CD4-positive, alpha-beta T cell (primary cell): Measurements from ENCODE around the gene PRKG1. TPM values are rescaled to one million over a fixed set of nuclear protein-coding genes. Genes with fewer than 3 reads are reported as not detected.

Source experiments
- ATAC-seq: fragments of 200-7000 bp; cut with Tn5 transposase; one replicate; pipeline ENCODE4 v1.10.0; 2022; ENCODE audit warnings: mild to moderate bottlenecking; ENCODE audit not compliant: poor library complexity
- CTCF ChIA-PET: fragments of 350-600 bp; sonication (Branson Sonifier 250); formaldehyde crosslinking; loops from one replicate; lab custom pipeline; 2021; ENCODE audit warnings: antibody characterized with exemption, inconsistent platforms; lab: Charles Lee
- POLR2A ChIA-PET: fragments of 350-600 bp; sonication (Branson Sonifier 250); formaldehyde crosslinking; loops from one replicate; lab custom pipeline; 2021; ENCODE audit warnings: antibody characterized with exemption, inconsistent platforms; lab: Charles Lee
- DNase-seq, 14 experiments: peaks; one replicate each; pipeline ENCODE4 v3.0.0-alpha.2; 2013 to 2020; ENCODE audit warnings: mixed read lengths in 2 of 14
- H3K27ac ChIP-seq, 2 donors: one replicate each; pipeline versions ENCODE4 v1.5.1 to v1.7.0; 2013; ENCODE audit warnings: low read length in 2 of 2, low read depth in 1 of 2, mild to moderate bottlenecking in 1 of 2
- H3K27me3 ChIP-seq, 2 experiments: 1 replicate in 1 of 2; 2 replicates in 1 of 2; pipeline versions ENCODE4 v1.6.1 to v1.7.0; 2013; ENCODE audit warnings: low read length in 2 of 2, control low read depth in 1 of 2, mild to moderate bottlenecking in 1 of 2, moderate library complexity in 1 of 2; ENCODE audit not compliant: insufficient read depth in 2 of 2, control insufficient read depth in 1 of 2
- H3K36me3 ChIP-seq: one replicate; pipeline ENCODE4 v1.6.1; 2013; ENCODE audit warnings: low read length, control low read depth; ENCODE audit not compliant: insufficient read depth
- H3K4me1 ChIP-seq: one replicate; pipeline ENCODE4 v1.6.1; 2013; ENCODE audit warnings: low read length, control low read depth; ENCODE audit not compliant: insufficient read depth
- H3K4me3 ChIP-seq: one replicate; pipeline ENCODE4 v1.5.1; 2013; ENCODE audit warnings: mild to moderate bottlenecking, low read length, moderate library complexity
- H3K9me3 ChIP-seq, 2 experiments: 1 replicate in 1 of 2; 2 replicates in 1 of 2; pipeline versions ENCODE4 v1.6.1 to v1.7.0; 2013; ENCODE audit warnings: low read length in 2 of 2, mild to moderate bottlenecking in 2 of 2, control low read depth in 1 of 2, moderate library complexity in 1 of 2; ENCODE audit not compliant: control insufficient read depth in 1 of 2, insufficient read depth in 1 of 2
- H3K27ac Mint-ChIP-seq: one replicate; pipeline ENCODE4 v1.8.0; 2020; ENCODE audit warnings: mixed read lengths
- H3K27me3 Mint-ChIP-seq: one replicate; pipeline ENCODE4 v1.8.0; 2021; ENCODE audit warnings: mixed read lengths
- H3K36me3 Mint-ChIP-seq: one replicate; pipeline ENCODE4 v1.8.0; 2021; ENCODE audit warnings: low read depth, mixed read lengths
- H3K4me1 Mint-ChIP-seq: one replicate; pipeline ENCODE4 v1.8.0; 2021; ENCODE audit warnings: low read depth, mixed read lengths
- H3K4me3 Mint-ChIP-seq: one replicate; pipeline ENCODE4 v1.8.0; 2020; ENCODE audit warnings: mild to moderate bottlenecking, mixed read lengths
- H3K9me3 Mint-ChIP-seq: one replicate; pipeline ENCODE4 v1.8.0; 2020; ENCODE audit warnings: mixed read lengths
- CTCF ChIP-seq: fragments of 200-600 bp; IDR thresholded peaks from one replicate; pipeline ENCODE4 v1.8.0; 2022; ENCODE audit warnings: antibody characterized with exemption, mild to moderate bottlenecking
- intact Hi-C, 2 experiments: fragments of 100-400 bp; cut with DNase I in 1 of 2; cut with micrococcal nuclease in 1 of 2; formaldehyde crosslinking; loops; one replicate each; pipeline versions ENCODE4 v1.15.1 to v1.9.0; 2023 to 2025; cut with DNase I, micrococcal nuclease
- total RNA-seq, 174 experiments: library from RNA in 2 of 174; stranded (reverse) in 2 of 174; gene quantifications; one replicate each; pipeline ENCODE4 v1.2.3 and lab custom pipeline; 2021 to 2026

PRKG1 gene
- total RNA-seq, 2 experiments from 2014 or later, result 0.31 TPM; not detected in 1

DNA sequence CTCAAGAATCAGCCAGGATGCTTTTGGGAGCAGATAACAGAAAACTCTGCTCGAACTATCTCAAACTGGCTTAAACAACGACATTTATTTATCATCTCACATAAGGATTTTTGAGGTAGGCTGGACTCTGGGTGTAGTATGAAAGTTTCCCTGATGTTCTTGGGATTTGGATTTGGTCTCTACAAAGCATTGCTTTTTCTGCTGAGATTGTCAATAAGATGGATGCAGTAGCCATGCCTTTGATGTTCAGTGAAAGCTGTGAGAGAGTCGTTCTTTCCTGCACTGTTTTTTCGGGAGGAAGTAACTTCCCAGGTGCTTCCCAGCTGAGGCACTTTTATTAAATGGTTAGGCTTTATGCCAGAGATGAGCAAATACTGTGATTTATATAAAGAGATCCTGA, 181.1 kb downstream of the PRKG1 start:
- ChIA-PET CTCF (no interaction called here), POLR2A (no interaction called here)
- H3K4me3 Mint-ChIP-seq, result no peak overlapping the region
- H3K4me1 ChIP-seq, result no peaks in the 10 kb centered on the region
- no peak overlapping the region for H3K4me3 ChIP-seq
- no peaks in the 10 kb centered on the region for H3K9me3 Mint-ChIP-seq
- TF ChIP-seq CTCF, result no peak
- H3K4me1 Mint-ChIP-seq, result no peaks in the 10 kb centered on the region
- DNase-seq (no peak), ATAC-seq (no peak)
- no peak overlapping the region for H3K27ac Mint-ChIP-seq
- H3K36me3 Mint-ChIP-seq, result no peaks in the 10 kb centered on the region
- no peaks in the 10 kb centered on the region for H3K9me3 ChIP-seq
- intact Hi-C loops, result no loop called here
- no peak overlapping the region for H3K27ac ChIP-seq
- H3K27me3 Mint-ChIP-seq, result no peaks in the 10 kb centered on the region
- no peaks in the 10 kb centered on the region for H3K36me3 ChIP-seq
- H3K27me3 ChIP-seq, result no peaks in the 10 kb centered on the region

GRCh38 chr10:51257511-51258248, 183.4 kb downstream of the PRKG1 start:
- Mint-ChIP-seq H3K9me3 (no peaks in the 10 kb centered on the region), H3K4me1 (no peaks in the 10 kb centered on the region), H3K36me3 (no peaks in the 10 kb centered on the region), H3K27me3 (no peaks in the 10 kb centered on the region), H3K27ac (no peak overlapping the region), H3K4me3 (no peak overlapping the region)
- Histone ChIP-seq H3K27ac (no peak overlapping the region), H3K4me3 (no peak overlapping the region), H3K9me3 (peaks cover 0 to 3% of the 10 kb centered on the region in 2 experiments), H3K27me3 (no peaks in the 10 kb centered on the region), H3K4me1 (no peaks in the 10 kb centered on the region), H3K36me3 (no peaks in the 10 kb centered on the region)
- no peak for TF ChIP-seq CTCF
- ATAC-seq (no peak), DNase-seq (no peak)
- ChIA-PET POLR2A (interaction anchor here (0.7 kb wide), 1 partner anchor 11 kb away, joined by 3 read pairs; no protein-coding TSS in a partner anchor), CTCF (no interaction called here)
- intact Hi-C loops, result no loop called here

- H3K27me3 ChIP-seq, result no peaks in the 10 kb centered on the region
- H3K4me1 ChIP-seq, result no peaks in the 10 kb centered on the region
- no peaks in the 10 kb centered on the region for H3K4me1 Mint-ChIP-seq
- no peak overlapping the region for H3K4me3 Mint-ChIP-seq
- ChIA-PET POLR2A (no interaction called here), CTCF (no interaction called here)
- H3K27ac Mint-ChIP-seq, result no peak overlapping the region
- H3K36me3 ChIP-seq, result no peaks in the 10 kb centered on the region
- DNase-seq (no peak), ATAC-seq (no peak)
- H3K27me3 Mint-ChIP-seq, result no peaks in the 10 kb centered on the region
- peaks cover 0 to 3% of the 10 kb centered on the region in 2 experiments for H3K9me3 ChIP-seq
- H3K9me3 Mint-ChIP-seq, result no peaks in the 10 kb centered on the region
- no peak overlapping the region for H3K27ac ChIP-seq
- H3K36me3 Mint-ChIP-seq, result no peaks in the 10 kb centered on the region
- intact Hi-C loops, result no loop called here
- no peak for TF ChIP-seq CTCF
- no peak overlapping the region for H3K4me3 ChIP-seq
These were observed 186.1 kb downstream of the PRKG1 start for GRCh38 chr10:51260376-51260775.
